Renal cortex interstitium (tissue), 15 donors: ENCODE measurements around the gene STXBP4. TPM values are rescaled to one million over a fixed set of nuclear protein-coding genes. Genes with fewer than 3 reads are reported as not detected.

Source experiments
- DNase-seq, 11 donors: peaks; one replicate each; pipeline ENCODE4 v3.0.0-alpha.2; 2013; ENCODE audit warnings: low read depth in 9 of 11, low spot score in 4 of 11; ENCODE audit errors: extremely low read depth in 1 of 11
- long read RNA-seq, 16 experiments: transcript quantifications; one replicate each; lab custom pipeline, GENCODE V29; 2026
- polyA plus RNA-seq, 3 donors: library from polyadenylated mRNA; unstranded; fragments of 120-200 nt; gene quantifications; one replicate each; pipeline ENCODE4 v1.2.1, GENCODE V29; 2013; ENCODE audit not compliant: insufficient read length in 3 of 3

The STXBP4 gene, protein sequence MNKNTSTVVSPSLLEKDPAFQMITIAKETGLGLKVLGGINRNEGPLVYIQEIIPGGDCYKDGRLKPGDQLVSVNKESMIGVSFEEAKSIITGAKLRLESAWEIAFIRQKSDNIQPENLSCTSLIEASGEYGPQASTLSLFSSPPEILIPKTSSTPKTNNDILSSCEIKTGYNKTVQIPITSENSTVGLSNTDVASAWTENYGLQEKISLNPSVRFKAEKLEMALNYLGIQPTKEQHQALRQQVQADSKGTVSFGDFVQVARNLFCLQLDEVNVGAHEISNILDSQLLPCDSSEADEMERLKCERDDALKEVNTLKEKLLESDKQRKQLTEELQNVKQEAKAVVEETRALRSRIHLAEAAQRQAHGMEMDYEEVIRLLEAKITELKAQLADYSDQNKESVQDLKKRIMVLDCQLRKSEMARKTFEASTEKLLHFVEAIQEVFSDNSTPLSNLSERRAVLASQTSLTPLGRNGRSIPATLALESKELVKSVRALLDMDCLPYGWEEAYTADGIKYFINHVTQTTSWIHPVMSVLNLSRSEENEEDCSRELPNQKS
- 10 to 100 TPM; 14.5 to 21.4 (median 14.9) TPM for polyA plus RNA-seq
- long read RNA-seq, donor 1: 0 reads
- long read RNA-seq, donor 2: 0 reads
- long read RNA-seq, donor 3, full-length matches to known transcripts: 4 of 9 reads
- long read RNA-seq, donor 3, partial matches to known transcripts: 5 of 9 reads
- long read RNA-seq, donor 3, other reads (novel, unspliced or antisense): 0 of 9 reads
- long read RNA-seq, donor 4, full-length matches to known transcripts: 2 of 2 reads
- long read RNA-seq, donor 4, partial matches to known transcripts: 0 of 2 reads
- long read RNA-seq, donor 4, other reads (novel, unspliced or antisense): 0 of 2 reads
- long read RNA-seq, donor 5: 0 reads
- long read RNA-seq, donor 6: 0 reads
- long read RNA-seq, donor 7: 0 reads
- long read RNA-seq, donor 8: 0 reads
- long read RNA-seq, donor 9, full-length matches to known transcripts: 5 of 5 reads
- long read RNA-seq, donor 9, partial matches to known transcripts: 0 of 5 reads
- long read RNA-seq, donor 9, other reads (novel, unspliced or antisense): 0 of 5 reads
- long read RNA-seq, donor 10, full-length matches to known transcripts: 5 of 5 reads
- long read RNA-seq, donor 10, partial matches to known transcripts: 0 of 5 reads
- long read RNA-seq, donor 10, other reads (novel, unspliced or antisense): 0 of 5 reads
- long read RNA-seq, donor 11, full-length matches to known transcripts: 1 of 1 reads
- long read RNA-seq, donor 11, partial matches to known transcripts: 0 of 1 reads
- long read RNA-seq, donor 11, other reads (novel, unspliced or antisense): 0 of 1 reads
- long read RNA-seq, donor 12: 0 reads
- long read RNA-seq, donor 13: 0 reads
- long read RNA-seq, donor 14: 0 reads
- long read RNA-seq, donor 15, full-length matches to known transcripts: 3 of 3 reads
- long read RNA-seq, donor 15, partial matches to known transcripts: 0 of 3 reads
- long read RNA-seq, donor 15, other reads (novel, unspliced or antisense): 0 of 3 reads
- long read RNA-seq, donor 16, full-length matches to known transcripts: 5 of 5 reads
- long read RNA-seq, donor 16, partial matches to known transcripts: 0 of 5 reads
- long read RNA-seq, donor 16, other reads (novel, unspliced or antisense): 0 of 5 reads

- peak; percentile 93 to 99 (median 97) for DNase-seq
Measured at GRCh38 chr17:54968262-54968987, at the start of gene STXBP4, which contains the start of gene COX11. STXBP4 (plus strand) TSS chr17:54968765; CDS start chr17:54986220, 17,455 bp downstream. COX11 (minus strand) TSS chr17:54968654; CDS start chr17:54968646, 8 bp downstream.

- no peak for DNase-seq
Measured at GRCh38 chr17:54919425-54919824, 49.1 kb upstream of the STXBP4 start.

DNA sequence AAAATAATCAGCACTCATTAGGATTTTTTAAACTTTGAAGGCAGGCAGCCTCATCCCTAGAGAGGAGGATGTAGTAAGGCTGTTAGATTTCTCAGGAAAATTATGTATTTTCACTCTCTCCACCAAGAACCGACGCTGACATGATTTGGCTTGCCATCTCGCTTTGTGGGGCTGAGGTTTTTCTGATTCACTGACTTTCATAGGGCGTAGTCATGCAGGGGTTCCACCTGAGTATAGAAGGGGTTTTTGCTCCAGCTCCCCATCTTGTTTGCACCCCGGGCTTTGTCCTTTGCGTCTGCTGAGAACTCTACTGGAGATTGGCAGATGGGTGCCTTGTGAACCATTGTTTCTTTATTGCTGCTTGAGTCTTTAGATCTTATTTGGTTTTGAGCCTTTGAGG is 47.7 kb upstream of the STXBP4 start:
- DNase-seq: no peak

DNA sequence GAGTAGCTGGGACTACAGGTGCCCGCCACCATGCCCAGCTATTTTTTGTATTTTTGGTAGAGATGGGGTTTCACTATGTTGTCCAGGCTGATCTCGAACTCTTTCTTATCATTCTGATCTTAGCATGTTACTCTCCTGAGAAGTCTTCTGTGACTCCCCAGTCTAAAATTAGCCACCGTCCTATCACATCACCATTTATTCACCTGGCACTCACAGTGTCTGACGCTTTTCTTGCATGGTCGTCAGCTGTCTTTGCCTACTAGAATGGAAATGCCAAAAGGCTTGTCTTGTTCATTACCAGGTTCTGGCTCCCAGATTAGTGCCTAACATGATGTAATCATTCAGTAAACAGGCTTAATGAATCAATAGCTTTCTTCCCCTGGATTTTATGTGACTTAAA is 44.2 kb upstream of the STXBP4 start:
- DNase-seq: no peak

- DNase-seq: no peak
Measured at GRCh38 chr17:54927525-54927924, 41.0 kb upstream of the STXBP4 start.

GRCh38 chr17:54932711-54933110 is 35.9 kb upstream of the STXBP4 start:
- no peak for DNase-seq

GRCh38 chr17:54933921-54934320 is 34.6 kb upstream of the STXBP4 start:
- no peak for DNase-seq

DNA sequence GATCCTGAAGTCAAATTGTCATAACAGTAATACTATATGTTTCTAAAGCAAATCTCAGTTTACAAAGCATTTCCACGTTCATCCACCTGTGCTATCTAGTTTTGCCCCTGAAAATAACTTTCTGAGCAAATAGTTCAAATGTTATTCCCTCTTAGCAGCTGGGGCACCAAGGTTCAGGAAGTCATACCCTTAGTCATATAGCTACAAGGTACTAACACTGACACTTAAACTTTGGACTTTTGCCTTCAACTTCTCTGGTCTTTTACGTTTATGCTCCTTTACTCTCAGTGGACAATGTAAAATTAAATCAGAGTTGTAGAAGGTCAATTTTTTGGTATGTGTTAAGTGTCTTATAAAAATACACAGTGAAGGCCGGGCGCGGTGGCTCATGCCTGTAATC is 33.1 kb upstream of the STXBP4 start:
- DNase-seq: no peak

- DNase-seq: no peak
Measured at GRCh38 chr17:54937018-54937417, 31.5 kb upstream of the STXBP4 start.

GRCh38 chr17:54937426-54937825 is 31.1 kb upstream of the STXBP4 start:
- no peak for DNase-seq

DNA sequence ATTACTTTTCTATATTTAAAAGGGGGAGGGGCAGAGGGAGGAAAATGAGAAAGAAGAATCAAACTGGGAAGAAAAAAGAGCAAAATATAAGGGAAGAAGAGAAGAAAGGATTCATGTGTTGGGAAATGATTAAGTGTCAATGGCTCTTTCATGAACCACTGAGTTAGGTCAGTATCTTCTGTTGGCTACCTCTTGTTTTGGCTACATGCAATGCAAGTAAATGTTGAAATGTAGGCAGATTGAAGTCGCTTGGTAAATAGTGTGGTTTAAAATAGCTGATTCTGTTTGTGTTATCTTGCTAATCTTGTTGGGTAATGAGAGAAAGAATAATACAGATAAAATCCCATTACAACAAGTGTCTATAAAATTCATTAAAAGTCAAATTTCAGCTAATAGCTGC is 27.3 kb upstream of the STXBP4 start:
- DNase-seq: no peak

DNA sequence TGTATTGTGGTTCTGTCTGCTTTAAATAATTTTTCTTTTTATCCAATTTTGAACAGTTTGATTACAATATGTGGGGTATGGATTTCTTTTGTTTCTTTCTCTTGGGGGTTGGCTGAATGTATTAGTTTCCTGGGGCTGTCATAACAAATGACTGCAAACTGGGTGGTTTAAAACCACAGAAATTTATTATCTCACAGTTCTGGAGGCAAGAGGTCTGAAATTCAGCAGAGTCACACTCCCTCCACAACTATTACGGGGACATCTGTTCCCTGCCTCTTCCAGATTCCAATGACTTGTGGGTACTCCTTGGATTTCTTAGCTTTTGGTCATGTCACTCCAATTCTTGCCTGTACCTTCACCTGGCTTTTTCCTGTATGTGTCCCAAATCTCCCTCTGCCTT is 23.8 kb upstream of the STXBP4 start:
- DNase-seq: no peak

- no peak for DNase-seq
Measured at GRCh38 chr17:54945231-54945630, 23.3 kb upstream of the STXBP4 start.

DNA sequence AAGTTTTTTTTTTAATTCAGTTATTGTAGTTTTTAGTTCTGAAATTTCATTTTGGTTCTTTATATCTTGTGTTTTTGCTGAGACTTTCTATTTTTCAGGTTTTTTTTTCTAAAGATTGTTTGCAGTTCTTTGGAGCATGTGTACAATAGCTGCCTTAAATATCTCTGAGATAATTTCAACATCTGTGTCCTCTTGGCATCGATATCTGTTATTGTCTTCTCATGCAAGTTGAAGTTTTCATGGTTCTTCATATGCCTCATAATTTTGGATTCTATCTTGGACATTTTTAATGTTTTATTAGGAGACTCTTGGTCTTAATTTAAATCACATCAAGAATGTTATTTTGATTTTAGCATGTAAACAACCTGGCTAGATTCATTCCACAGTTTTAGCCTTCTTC is 22.9 kb upstream of the STXBP4 start:
- DNase-seq: no peak

DNA sequence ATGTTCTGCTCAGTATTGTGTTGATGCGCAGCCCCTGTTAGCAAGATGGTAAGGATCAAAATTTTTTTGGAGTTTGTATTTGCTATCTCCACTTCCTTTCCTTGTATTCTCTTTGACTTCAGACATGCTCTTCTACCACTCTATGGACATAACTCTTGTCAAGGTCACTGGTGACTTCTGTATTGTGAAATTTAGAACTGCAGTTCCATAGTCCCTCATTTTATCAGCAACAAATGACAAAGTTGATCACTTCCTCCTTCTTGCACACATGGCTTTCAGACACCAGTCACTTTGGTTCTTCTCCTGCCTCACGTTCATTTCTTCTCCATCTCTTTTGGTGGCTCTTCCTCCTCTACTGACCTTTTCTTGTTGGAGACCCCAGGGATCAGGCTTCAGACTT is 21.2 kb upstream of the STXBP4 start:
- no peak for DNase-seq

- no peak for DNase-seq
Measured at GRCh38 chr17:54948380-54948779, 20.2 kb upstream of the STXBP4 start.

GRCh38 chr17:54950116-54950515 is 18.4 kb upstream of the STXBP4 start:
- no peak for DNase-seq

- DNase-seq: no peak
Measured at GRCh38 chr17:54951286-54951685, 17.3 kb upstream of the STXBP4 start.
